LoVo (cell line): ENCODE measurements around the gene SPIN1.

Experiments
- DNase-seq: peaks from one replicate; pipeline ENCODE4 v3.0.0-alpha.2; 2016; ENCODE audit warnings: low spot score

The SPIN1 gene

DNA sequence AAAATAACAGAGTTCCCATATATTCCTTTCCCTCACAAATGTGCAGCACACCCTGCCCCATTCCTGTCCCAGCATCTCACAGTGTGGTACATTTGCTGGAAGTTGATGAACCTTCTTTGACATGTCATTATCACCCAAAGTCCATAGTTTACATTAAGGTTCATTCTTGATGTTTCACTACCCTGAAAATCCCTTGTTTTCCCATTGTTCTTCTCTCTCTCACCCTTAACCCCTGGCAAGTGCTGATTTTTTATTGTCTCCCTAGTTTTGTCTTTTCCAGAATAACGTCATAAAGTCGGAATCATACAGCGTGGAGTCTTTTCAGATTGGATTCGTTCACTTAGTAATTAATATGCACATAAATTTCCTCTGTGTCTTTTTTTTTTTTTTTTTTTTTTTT lies 48.1 kb downstream of the SPIN1 start:
- DNase-seq, result no peak

DNA sequence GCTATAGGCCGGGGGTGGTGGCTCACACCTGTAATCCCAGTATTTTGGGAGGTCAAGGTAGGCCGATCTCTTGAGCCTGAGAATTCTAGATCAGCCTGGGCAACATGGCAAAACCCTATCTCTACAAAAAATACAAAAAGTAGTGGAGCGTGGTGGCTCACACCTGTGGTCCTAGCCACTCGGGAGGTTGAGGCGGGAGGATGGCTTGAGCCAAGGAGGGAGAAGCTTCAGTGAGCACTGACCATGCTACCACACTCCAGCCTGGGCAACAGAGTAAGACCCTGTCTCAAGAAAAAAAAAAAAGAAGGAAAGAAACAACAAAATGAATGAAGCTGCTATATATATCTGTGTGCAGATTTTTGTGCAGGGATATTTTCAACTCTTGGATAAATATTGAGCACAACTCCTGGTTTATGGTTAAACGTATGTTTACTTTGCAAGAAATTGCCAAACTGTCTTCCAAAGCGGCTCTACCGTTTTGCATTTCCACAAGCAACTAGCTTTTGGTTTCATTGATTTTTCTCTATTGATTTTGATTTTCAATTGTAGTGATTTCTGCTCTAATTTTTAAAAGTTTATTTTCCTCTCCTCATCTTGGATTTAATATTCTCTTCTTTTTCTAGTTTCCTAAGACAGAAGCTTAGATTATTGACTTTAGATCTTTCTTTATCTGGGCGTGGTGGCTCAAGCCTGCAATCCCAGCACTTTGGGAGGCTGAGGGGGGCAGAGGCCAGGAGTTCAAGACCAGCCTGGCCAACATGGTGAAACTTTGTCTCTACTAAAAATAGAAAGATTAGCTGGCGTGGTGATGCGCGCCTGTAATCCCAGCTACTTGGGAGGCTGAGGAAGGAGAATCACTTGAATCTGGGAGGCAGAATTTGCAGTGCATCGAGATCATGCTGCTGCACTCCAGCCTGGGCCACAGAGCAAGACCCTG lies 49.2 kb downstream of the SPIN1 start:
- no peak for DNase-seq

DNA sequence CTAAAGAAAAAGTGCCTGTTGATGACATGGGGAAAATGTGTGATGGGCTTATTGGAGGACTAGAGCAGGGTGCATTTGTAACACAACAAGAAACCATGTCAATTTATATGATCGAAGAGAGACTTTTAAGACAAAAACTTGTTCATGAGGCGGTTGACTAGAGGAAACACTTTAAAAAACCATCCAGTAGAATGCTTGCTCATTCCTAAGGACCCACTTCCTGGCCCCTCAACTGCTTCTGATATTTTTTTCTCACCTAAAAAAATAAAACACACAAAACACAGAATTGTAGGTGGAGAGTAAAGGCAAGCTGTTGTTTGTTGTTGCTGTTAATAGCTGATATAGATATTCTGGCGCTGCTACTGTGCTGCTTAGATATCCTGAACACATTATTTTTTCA lies 50.6 kb downstream of the SPIN1 start:
- DNase-seq, result no peak

DNA sequence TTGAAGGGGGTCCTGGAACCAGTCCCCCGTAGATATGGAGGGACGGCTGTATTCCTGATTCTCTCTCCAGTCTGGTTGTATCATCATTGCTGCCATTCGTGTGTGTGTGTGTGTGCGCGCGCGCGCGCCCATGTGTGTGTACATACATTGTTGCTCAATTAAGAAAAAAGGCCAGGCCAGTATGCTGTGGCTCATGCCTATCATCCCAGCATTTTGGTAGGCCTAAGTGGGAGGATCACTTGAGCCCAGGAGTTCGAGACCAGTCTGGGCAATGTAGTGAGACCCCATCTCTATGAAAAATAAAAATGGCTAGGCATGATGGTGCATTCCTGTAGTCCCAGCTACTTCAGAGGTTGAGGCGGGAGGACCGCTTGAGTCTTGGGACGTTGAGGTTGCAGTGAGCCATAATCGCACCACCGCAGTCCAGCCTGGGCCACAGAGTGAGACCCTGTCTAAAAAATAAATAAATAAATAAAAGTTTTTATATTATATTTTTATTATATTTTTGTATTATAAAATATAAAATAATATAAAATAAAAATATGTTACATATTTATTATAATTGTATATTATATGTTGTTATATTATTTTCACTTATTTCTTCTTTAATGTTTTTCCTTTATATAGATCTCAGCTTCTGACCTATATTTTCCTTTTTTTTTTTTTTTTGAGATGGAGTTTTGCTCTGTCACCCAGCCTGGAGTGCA lies 53.2 kb downstream of the SPIN1 start:
- DNase-seq, result no peak

DNA sequence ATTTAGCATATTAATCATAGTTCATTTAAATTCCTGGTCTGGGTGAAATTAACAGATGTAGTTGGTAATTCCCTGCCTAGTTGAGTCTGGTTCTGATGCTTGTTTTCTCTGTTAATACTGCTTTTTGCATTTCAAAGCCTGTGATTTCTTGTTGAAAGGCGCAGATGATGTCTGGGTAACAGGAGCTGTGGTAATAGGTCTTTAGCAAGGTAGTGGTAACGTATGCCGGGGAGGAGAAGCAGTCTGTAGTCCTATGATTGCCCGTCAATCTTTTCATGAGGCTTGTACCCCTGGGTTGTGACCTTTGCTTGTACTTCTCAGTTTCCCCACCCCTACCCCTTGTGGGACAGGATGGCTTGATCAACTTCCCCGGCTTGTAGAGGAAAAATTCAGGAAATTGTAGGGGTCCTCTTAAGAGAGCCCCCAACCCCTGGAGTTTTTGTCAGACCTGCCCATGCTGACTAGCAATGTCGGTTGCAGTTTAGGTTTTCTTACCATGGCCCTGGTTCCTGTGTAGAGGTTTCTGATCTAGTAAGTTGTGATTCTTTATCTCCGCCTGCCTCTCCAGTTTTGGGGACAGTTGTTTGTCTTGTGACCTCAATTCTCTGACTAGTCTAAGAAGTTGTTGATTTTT lies 55.4 kb downstream of the SPIN1 start:
- DNase-seq, result no peak

DNA sequence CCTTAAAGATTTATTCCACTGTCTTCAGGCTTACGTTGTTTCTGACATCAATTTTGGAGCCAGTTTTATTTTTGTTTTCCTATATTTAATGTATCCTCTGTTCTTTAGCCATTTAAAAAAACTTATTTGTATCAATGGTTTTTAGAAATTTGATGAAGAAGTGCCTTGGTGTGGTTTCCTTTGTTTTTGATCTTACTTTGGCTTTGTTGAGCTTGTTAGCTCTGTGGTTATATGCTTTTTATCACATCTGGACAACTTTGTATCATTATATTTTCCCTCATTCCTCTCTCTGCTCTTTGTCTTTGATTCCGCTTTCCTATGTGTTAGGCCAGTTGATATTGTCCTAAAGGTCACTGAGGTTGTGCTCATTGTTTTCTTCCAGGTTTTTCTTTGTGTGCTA lies 58.5 kb downstream of the SPIN1 start:
- DNase-seq, result no peak

DNA sequence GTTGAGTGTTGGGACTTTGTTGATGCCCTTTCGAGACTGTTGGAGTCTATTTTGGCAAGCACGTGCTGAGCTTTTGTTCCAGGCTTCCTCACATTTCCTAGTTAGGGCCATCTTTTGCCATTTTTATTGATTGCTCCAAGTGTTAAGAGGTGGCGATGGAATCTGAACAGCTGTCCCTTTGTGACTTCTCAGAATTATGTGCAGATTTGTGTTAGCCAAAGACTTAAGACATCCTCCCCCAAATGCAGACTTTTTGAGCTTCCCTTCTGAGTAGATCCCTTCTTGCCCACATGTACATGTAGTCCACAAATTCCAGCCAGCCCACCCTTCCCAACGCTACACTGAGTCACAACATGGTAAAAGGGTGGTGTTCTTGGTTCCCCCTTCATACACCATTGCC lies 59.2 kb downstream of the SPIN1 start:
- no peak for DNase-seq

DNA sequence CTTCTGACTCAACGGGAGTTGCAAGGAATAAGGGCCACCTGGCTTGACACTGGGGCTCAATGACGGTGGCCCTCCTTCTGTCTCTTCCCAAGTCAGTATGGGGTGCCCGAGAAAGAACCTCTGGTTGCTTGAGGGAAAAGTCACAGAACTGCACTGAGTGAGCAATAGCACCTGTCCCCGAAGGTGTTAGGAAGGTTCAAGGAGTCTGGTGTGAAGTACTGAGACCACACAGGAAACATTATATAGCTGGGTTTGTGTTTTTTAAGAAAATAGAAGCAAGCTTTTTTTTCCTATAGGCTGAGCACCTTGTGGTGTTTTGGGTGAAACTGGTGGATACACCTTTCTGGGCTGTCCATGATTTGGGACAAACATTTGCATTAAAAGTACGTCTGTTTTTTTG lies 62.9 kb downstream of the SPIN1 start:
- no peak for DNase-seq

DNA sequence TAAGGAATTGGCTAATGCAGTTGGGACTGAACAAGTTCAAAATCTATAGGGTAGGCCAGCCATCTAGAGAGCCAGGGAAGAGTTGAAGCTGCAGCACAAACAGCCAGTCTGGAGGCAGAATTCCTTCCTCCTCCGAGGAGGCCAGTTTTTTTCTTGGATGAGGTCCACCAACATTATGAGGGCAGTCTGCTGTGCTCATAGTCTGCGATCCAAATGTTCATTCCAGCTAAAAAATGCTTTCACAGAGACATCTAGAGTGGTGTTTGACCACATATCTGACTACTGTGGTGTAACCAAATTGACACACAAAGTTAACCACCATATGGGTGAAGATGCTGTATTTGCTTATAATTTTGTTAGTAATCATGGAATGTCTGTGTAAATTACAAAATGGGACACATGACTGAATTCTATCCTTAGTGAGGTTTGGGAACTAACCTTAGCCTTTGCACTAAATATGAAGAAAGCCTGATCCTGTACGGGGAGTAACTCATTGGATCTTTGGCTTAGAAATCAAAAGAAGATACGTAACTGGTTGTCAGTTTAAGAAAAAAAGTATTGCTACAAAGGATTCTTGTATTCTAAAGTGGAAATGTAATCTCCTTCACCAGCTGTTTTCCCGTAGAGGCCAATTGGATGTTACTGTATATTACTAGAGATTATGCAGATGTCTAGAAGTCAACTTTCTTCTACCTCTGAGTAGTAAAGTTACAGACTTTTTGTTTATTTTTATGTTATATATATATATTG lies 70.6 kb downstream of the SPIN1 start:
- DNase-seq, result no peak

DNA sequence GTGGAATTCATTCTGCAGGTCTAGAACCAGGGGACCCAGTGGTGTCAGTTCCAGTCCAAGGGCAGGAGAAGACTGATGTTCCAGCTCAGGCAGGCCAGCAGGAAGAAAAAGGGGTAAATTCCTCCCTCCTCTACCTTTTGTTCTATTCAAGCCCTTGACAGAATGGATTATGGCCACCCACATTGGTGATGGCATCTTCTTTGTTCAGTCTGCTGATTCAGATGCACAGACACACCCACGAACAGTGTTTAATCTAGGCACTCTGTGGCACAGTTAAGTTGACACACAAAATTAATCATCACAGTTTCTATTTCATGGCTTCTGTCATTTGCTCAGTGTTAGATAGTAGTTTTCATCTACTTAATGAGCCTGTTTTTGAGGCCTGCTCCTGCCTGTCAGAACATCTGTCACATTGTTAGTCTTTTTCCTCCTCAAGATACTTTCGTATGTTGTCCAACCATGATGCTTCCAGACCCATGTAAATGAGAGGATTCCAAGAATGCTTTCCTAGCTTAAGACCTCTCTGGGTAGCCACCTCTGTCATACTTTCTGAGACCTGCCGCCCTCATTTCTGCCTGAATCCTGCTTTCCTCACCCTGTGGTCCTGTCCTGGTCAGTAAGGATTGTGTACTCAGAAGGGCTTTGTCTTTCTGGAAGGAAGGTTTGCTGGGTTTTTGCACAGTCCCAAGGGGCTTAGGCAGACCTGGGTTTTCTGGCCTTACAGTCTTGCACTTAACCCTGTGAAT lies 72.5 kb downstream of the SPIN1 start:
- DNase-seq, result no peak

DNA sequence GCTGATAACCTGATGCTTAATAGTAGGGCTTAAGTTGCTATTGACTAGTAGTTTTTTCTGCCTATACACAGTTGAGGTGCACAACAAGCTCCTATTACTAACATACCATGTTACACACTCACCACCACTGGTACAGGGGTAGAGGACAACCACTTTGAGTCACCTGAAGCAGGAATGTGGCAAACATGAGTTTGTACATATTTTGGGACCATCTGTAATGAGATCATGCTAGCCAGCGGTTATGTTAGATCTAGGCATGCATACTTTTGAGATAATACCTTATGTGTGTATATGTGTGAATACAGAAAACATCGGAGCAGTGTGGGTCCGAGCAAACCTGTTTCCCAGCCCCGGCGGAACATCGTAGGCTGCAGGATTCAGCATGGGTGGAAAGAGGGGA lies 73.9 kb downstream of the SPIN1 start:
- no peak for DNase-seq

DNA sequence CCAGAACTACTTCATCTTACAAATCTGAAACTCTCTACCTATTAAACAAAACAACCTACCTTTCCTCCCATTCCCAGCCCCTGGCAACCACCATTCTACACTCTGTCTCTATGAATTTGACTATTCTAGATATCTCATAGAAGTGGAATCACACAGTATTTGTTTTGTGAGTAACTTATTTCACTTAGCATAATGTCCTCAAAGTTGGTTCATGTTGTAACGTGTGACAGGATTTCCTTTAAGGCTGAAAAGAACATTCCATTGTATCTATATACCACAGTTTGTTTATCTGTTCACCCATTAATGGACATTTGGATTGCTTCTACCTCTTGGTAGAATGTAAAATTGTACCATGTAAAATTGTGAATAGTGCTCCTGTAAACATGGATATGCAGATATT lies 76.6 kb downstream of the SPIN1 start:
- no peak for DNase-seq

DNA sequence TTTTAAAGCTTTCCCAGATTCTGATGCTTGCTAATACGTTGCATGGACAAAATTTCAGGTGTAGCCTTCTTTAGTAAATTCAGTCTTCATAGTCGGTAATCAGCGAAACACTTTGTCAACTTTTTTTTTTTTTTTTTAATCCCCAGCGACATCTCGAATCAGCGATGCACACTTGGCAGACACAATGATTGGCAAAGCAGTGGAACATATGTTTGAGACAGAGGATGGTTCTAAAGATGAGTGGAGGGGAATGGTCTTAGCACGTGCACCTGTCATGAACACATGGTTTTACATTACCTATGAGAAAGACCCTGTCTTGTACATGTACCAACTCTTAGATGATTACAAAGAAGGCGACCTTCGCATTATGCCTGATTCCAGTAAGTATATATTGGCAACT lies 80.0 kb downstream of the SPIN1 start:
- no peak for DNase-seq

DNA sequence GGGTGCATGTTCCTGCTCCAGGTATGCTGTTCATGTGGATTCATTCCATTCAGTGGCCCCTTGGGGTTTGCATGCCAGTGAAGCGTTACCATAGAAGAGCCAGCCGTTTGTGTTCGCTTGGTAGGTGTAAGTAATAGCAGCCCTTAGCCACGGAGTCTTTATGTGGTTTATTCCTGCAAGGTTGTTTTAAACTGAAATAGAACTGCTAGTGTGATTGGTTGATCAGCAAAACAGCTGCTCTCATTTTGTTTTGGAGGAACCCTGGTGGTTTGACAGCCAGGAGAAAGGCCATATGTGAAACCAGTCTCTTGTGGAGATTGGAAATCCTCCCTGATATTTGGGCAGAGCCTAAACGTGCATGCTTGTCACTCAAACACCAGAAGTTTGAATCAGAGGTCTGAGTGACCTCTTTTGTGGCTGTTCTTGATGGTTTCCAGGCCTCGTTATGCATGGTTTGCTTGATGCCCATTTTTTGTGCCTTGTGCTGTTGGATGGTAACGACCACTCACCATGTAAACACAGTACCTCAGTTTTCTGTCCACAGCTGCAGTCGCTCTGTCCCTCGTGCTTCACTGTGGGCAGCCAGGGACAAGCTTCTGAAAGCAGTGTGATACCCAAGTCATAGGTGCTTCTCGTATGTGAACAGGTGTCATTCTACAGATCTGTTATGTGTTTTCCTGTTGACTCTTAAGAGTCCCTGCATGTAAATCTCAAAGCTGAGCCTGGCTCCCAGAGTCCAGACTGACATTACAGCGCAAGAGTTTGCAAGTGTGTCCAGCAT lies 88.4 kb downstream of the SPIN1 start:
- DNase-seq, result no peak

DNA sequence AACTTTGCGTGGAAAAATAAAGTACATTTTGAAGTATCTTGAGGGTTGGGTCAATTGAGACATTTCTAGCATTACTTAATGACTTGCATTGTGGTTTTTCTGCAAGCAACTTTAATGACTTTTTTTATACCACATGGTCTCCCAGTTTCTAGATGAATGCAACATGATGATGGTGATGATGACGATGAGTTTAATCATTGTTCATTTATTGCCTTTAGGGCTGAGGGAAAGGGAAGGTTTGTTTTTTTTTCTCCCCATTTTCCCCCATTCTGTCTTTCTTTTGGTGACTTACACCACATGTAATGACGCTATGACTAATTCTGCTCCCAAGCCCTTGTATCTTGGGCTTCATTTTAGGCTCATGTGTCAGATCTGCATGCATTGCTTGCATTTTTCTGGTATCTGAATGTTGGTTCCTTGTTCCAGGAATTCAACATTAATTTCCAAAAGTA lies 89.1 kb downstream of the SPIN1 start:
- no peak for DNase-seq

DNA sequence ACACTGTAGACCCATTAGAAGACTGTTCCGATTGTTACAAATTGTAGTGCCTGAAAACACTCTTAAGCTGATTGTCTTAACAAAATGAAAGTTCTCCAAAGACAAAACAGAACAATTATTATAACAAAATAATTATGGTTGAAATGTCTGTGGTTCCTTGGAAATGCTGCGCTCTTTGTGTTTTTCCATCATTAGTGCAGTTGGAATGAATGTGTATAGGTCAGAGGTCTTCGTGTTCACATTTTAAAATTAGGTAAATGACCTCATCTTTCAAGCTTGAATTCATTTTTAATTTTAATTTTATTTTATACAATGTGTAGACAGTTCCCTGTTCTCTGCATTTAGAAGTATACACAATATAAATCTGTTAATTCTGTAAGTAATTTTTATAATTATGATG lies 90.0 kb downstream of the SPIN1 start:
- DNase-seq, result no peak

DNA sequence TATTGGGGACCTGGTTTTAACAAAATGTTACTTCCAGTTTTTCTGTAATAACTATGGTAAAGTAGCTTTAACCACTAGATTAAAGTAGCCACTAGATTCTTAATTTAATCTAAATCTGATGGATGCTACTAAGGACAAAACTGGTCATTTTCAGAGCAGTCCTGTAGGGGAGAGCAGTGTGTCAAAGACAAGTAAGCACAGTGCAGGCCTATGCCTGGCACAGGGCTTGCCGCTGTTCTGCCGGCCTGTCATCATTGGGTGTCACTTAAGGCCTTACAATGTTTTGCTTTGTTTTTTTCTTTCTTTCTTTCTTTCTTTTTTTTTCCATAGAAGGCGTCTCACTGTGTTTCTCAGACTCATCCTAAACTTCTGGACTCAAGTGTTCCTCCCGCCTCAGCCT lies 93.7 kb downstream of the SPIN1 start:
- DNase-seq, result no peak

DNA sequence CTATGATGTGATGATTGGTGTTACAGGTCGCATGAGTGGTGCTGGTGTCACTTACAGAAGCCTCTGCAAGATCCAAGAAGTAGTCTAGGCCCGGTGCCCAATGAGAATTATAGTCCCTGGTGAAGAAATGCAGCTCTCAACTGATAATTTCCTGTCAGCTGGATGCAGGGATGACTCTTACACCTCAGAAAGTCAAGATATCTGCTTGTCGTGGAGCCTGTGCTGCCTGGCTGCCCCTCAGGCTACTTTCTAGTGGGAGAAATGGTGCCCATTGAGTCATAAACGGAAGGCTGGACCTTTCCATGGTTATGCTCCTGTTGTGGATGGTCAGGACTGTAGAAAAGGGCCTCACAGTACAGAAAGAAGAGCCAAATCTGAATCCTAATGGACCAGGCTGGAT lies 99.9 kb downstream of the SPIN1 start:
- no peak for DNase-seq

DNA sequence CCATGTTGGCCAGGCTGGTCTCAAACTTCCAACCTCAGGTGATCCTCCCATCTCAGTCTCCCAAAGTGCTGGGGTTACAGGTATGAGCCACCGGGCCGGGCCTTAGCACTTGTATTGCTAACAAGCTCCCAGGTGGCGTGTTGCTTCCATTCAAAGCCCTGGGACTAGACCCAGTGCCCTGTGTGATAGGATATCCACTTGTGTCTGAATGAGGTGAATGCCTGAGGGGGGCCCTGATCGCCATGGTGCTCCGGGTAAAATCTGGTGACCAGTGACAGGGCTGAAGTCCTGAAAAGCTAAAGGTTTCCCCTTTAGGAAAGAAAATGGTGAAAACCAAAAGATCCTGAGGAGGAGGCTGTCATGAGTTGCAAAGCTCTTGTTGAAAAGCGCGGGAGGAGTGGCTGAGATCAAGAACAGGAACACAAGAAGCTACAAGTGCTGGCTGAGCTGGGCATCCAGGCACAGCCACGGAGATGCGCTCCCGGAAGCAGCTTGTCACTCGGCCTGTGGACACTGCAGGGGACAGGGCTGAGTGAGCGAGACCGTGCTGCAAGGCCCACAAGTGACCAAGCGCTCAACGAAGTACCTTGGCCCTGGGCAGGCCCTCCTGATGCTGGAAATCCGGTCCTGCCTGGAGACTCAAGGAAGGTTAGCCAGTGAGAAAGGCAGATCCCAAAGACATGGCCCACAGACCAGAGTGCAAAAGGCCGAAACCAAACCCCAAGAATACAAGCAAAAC lies 106.9 kb downstream of the SPIN1 start:
- no peak for DNase-seq

DNA sequence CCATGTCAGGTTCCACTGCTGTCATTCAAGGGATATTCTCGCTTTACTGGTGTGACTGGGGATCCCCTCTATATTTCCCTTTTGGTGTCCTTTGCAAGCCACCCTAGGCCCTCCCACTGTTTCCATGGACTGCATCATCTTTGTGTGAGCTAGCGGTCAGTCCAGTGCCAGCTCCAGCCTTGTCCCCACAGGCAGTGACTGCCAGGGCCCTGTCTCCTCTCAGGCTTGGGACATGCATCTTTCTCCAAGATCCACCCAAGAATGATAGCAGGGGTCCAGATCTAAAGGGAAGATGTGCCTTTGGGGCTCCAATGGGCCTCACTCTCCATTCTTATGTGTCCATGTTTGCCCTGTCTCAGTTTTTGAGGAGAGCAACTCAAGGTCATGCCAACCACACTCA lies 109.0 kb downstream of the SPIN1 start:
- DNase-seq, result no peak
